GM18508 (cell line): ENCODE results near the gene IGLON5.

ENCODE experiments used
- ATAC-seq: cut with Tn5 transposase; IDR thresholded peaks from one replicate; pipeline ENCODE4 v1.9.1; 2021; ENCODE audit warnings: moderate number of reproducible peaks; ENCODE audit not compliant: insufficient read depth, unreplicated experiment

IGLON5 gene

GRCh38 chr19:51337861-51338562 is 26.6 kb downstream of the IGLON5 start:
- no peak for ATAC-seq

- no peak for ATAC-seq
These were observed 27.3 kb downstream of the IGLON5 start for GRCh38 chr19:51338563-51339312.

DNA sequence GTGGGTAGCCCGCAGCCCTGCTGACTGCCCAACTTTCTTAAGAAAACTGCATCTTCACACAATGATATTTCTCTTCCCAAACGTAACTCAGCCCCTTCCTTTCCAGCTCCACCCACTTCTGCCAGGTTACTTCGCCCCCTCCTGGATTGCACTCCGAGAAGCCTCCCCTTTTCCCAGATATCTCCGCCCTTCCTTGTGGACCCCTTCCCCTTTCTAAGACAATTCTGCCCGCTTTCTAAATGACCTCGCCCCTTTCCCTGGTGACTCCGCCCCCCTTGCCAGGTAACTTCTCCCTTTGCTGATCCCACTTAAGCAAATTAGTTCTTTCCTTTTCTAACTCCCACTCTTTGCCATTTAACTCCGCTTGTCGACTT is 27.9 kb downstream of the IGLON5 start:
- ATAC-seq, result no peak

DNA sequence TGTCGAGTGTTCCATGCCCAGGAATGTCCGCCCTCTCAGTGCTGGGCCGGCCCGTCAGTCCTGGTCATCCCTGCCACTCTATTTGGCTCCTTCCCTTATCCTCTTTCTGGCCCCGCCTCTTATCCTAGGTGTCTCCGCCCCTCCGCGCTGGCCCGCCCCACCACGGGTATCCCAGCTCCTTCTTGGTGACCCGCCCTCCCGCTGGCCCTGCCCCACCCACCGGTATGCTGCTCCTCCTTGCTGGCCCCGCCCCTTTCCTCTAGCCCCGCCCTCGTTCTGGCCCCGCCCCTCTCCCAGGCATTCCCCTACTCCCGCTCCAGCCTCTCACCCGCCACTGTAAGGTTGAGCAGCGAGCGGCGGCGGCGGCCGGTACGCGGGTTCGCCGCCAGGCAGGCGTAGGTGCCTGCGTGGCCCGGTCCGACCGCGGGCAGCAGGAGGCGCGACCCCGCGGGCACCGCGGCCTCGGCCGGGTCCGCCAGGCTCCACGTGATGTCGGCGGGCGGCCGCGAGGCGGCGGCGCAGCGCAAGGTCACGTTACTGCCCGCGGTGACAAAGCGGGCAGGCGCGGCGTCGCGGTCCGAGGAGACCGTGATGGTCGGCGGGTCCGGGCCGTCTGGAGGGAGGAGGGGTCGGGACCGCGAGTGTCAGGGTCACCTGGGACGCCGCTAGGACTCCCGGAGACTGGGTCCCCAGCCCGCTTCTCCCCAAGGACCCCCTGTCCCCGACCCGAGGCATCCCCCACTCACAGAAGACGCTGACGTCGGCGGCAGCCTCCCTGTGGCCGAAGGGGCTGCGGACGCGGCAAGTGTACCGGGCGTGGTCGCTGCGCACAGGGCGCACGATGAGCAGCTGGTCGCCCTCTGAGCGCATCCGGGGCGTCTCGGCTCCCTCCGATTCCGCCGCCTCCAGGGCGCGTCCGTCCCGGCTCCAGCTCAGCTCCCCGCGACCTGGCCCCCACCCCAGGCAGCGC is 28.5 kb downstream of the IGLON5 start:
- no peak for ATAC-seq

- ATAC-seq, result no peak
These were observed 29.6 kb downstream of the IGLON5 start for GRCh38 chr19:51341066-51341465.

DNA sequence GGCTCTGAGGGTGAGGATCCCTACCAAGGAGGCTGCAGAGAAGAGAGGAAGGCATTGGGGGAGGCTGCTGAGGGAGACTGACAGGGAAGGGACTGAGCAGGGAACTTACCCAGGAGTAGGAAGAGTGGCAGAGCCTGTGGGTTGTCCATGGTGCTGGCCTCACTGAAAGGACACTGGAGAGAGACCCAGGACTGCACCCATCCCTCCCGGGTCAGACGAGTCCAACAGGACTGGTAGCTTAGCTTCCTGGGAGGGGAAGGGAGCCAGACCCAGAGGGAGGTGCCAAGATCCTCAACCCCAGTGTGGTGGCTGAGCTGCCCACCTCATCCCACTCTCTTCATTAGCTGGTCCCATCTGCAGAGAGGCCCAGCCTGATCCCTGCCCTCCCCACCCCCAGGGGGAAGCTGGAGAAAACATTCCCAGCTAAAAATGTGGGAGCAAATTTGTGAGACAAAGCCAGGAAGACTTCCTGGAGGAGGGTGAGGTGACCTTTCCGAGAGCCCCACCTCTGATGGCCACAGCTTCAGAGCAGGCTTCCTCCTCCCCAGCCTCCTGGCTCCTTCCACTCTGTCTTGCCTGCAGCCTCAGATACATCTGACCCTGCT is 30.6 kb downstream of the IGLON5 start, which contains the start of gene VSIG10L:
Gene VSIG10L, minus strand, starts transcription at position 164 of the 605 bp plus-strand sequence. Its CDS starts 15 bp downstream, at position 149.
- no peak for ATAC-seq

- ATAC-seq, result no peak
These were observed 31.5 kb downstream of the IGLON5 start for GRCh38 chr19:51342631-51343569.

GRCh38 chr19:51345076-51345620 is 33.7 kb downstream of the IGLON5 start:
- ATAC-seq, result no peak

- ATAC-seq, result no peak
These were observed 35.3 kb downstream of the IGLON5 start for GRCh38 chr19:51346742-51347141.

GRCh38 chr19:51347209-51347928 is 35.9 kb downstream of the IGLON5 start:
- ATAC-seq, result no peak

- no peak for ATAC-seq
These were observed 40.0 kb downstream of the IGLON5 start for GRCh38 chr19:51351266-51351990.

DNA sequence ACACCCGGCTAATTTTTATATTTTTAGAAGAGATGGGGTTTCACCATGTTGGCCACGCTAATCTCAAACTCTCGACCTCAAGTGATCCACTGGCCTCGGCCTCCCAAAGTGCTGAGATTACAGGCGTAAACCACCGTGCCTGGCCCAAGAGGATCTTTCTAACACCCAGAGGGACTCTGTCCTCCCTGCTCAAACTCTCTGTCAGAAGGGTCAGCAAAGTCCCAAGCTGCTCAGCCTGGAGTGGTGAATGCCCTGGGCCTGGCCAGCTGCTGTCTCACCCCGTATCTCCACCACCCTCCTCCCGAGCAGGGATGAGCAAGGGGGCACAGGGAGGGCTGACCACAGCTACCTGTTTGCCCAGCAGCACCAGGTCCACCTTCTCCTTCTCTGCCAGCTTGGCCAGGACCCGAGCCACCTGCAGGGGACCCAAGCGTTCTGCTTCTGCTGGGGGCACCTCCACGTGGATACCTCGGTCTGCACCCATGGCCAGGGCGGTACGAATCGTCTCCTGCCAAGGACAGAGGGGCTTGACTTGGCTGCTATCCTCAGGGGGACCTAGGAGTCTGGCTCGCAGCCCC is 41.4 kb downstream of the IGLON5 start:
- ATAC-seq, result no peak

DNA sequence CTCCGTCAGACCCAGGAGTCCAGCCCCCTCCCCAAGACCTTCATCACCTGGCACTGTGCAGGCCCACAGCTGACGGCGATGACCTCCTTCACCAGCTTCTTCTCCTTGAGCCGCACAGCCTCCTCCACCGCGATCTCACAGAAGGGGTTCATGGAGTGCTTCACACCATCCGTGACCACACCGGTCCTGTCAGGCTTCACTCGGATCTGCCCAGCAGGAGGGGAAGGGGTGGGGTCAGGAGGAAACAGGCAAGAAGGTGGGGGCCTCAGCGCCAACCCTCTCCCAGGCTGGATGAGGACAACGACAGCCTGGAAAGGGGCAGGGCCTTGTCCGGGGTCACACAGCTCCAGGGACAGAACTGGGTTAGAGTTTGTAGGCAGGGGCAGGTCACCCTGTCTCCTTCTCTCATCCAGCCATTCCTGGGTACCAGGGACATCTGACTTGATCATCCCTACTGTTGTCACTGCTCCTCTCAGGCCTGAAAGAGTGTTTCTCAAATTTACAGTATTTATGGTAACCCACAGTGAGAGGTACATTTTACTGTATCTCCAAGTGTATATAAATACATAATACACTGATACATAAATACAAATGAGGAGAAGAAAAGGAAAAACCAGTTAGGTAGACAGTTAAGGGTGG is 42.8 kb downstream of the IGLON5 start:
- ATAC-seq, result no peak

DNA sequence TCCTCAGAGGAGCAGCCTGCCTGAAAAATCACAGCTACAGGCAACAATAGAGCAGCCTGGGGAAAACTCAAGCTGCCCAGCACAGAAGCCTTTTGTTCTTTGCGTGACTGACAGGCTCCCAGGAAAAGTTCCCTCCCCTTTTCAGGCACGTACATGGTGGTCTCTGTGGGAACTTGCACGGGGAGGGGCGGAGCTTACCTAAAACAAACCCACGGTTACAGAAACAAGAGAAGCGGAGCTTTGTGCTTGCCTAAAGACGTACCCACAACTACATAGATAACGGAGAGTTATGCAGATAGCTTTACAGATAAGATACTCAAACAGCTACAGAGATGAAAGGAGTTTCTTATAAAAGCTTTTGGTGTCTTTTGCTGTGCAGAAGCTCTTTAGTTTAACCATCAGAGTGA is 43.3 kb downstream of the IGLON5 start:
- no peak for ATAC-seq

DNA sequence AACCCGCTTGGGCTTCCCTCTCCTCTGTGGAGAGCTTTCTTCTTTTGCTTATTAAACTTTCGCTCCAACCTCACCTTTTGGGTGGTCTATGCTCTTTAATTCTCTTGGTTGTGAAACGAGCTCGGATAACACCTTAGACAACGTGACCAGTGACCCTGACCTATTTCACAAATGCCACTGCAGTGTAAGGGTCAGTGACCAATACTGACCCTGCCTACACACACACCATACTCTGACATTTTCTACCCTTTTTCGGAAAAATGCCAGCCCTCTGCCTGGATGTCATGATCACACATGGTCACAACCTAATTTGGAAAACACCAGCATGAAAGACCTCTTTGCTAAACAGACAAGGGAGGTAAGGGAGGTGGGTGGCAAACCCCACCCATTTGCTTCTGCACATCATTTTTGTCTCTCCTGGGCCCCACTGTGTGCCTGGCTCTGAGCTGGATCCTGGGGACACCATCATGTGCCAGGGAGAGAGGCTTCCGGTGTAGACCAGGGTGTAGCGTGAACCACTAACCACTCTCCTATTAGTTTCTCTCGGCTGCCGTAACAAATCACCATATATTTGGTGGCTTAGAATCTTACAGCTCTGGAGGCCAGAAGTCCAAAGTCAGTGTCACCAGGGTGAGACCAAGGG is 44.8 kb downstream of the IGLON5 start:
- no peak for ATAC-seq

GRCh38 chr19:51357952-51358351 is 46.5 kb downstream of the IGLON5 start:
- ATAC-seq, result no peak
